GM19035 (cell line): ENCODE measurements around the gene ARHGAP42.
"Not testable (repeated sequence)": the region's sequence is repeated elsewhere in the genome, so short reads cannot be mapped to it uniquely, and the experiment has no call there.

Source experiments
- ATAC-seq: cut with Tn5 transposase; IDR thresholded peaks from one replicate; pipeline ENCODE4 v1.9.1; 2021; ENCODE audit not compliant: unreplicated experiment

Gene ARHGAP42

GRCh38 chr11:100687054-100687629 is at the start of gene ARHGAP42:
Gene ARHGAP42, plus strand, starts transcription at chr11:100687288. Its CDS starts 391 bp downstream, at chr11:100687679.
- ATAC-seq: peak; percentile 72

GRCh38 chr11:100637706-100638105 is 49.4 kb upstream of the ARHGAP42 start:
- no peak for ATAC-seq

GRCh38 chr11:100638648-100639047 is 48.4 kb upstream of the ARHGAP42 start:
- ATAC-seq: peak; percentile 54

- no peak for ATAC-seq
These were observed 47.9 kb upstream of the ARHGAP42 start for GRCh38 chr11:100639140-100639539.

GRCh38 chr11:100640071-100640470 is 47.0 kb upstream of the ARHGAP42 start:
- no peak for ATAC-seq

GRCh38 chr11:100640646-100641045 is 46.4 kb upstream of the ARHGAP42 start:
- no peak for ATAC-seq

GRCh38 chr11:100641456-100641855 is 45.6 kb upstream of the ARHGAP42 start:
- ATAC-seq: no peak

- no peak for ATAC-seq
These were observed 40.5 kb upstream of the ARHGAP42 start for GRCh38 chr11:100646545-100646944.

GRCh38 chr11:100647861-100648260 is 39.2 kb upstream of the ARHGAP42 start:
- ATAC-seq: no peak

GRCh38 chr11:100663583-100663982 is 23.5 kb upstream of the ARHGAP42 start:
- no peak for ATAC-seq

- no peak for ATAC-seq
These were observed 23.1 kb upstream of the ARHGAP42 start for GRCh38 chr11:100663996-100664395.

- not testable (repeated sequence) for ATAC-seq
These were observed 20.3 kb upstream of the ARHGAP42 start for GRCh38 chr11:100666816-100667215.

GRCh38 chr11:100667449-100667848 is 19.6 kb upstream of the ARHGAP42 start:
- ATAC-seq: no peak

GRCh38 chr11:100670140-100670539 is 16.9 kb upstream of the ARHGAP42 start:
- no peak for ATAC-seq

GRCh38 chr11:100671471-100671870 is 15.6 kb upstream of the ARHGAP42 start:
- ATAC-seq: no peak

- ATAC-seq: no peak
These were observed 14.5 kb upstream of the ARHGAP42 start for GRCh38 chr11:100672498-100673033.

GRCh38 chr11:100673063-100673462 is 14.0 kb upstream of the ARHGAP42 start:
- no peak for ATAC-seq

GRCh38 chr11:100674212-100674611 is 12.9 kb upstream of the ARHGAP42 start:
- ATAC-seq: no peak

- ATAC-seq: no peak
These were observed 11.9 kb upstream of the ARHGAP42 start for GRCh38 chr11:100675115-100675650.

GRCh38 chr11:100676901-100677300 is 10.2 kb upstream of the ARHGAP42 start:
- ATAC-seq: no peak

- ATAC-seq: no peak
These were observed 9.3 kb upstream of the ARHGAP42 start for GRCh38 chr11:100677796-100678195.

GRCh38 chr11:100680070-100680469 is 7.0 kb upstream of the ARHGAP42 start:
- ATAC-seq: no peak

GRCh38 chr11:100681064-100681502 is 6.0 kb upstream of the ARHGAP42 start:
- ATAC-seq: peak; percentile 98
